Stimulated activated CD4-positive, alpha-beta T cell treated with anti-CD3 and anti-CD28 coated beads, Interleukin-1b, Interleukin-23, amount 100 ng/mL, for 48 hours (primary cell): Measurements from ENCODE around the gene GAST.

Experiments used
- DNase-seq: peaks from one replicate; pipeline ENCODE4 v3.0.0-alpha.2; 2020

The GAST gene

GRCh38 chr17:41717408-41718286 is 5.5 kb downstream of the GAST start:
- no peak for DNase-seq

- DNase-seq: no peak
These were observed 6.1 kb downstream of the GAST start for GRCh38 chr17:41718287-41718645.

GRCh38 chr17:41722231-41722630 is 10.1 kb downstream of the GAST start:
- DNase-seq: no peak

- no peak for DNase-seq
These were observed 11.8 kb downstream of the GAST start for GRCh38 chr17:41723801-41724475.

GRCh38 chr17:41724476-41725050 is 12.4 kb downstream of the GAST start:
- DNase-seq: no peak

- no peak for DNase-seq
These were observed 13.0 kb downstream of the GAST start for GRCh38 chr17:41725134-41725533.

GRCh38 chr17:41728056-41728455 is 15.9 kb downstream of the GAST start:
- DNase-seq: no peak

GRCh38 chr17:41730479-41730878 is 18.3 kb downstream of the GAST start:
- DNase-seq: no peak

- no peak for DNase-seq
These were observed 19.7 kb downstream of the GAST start for GRCh38 chr17:41731836-41732235.

- DNase-seq: no peak
These were observed 21.4 kb downstream of the GAST start for GRCh38 chr17:41733348-41734138.

GRCh38 chr17:41734139-41734948 is 22.2 kb downstream of the GAST start, which contains the start of gene HAP1:
Gene HAP1, minus strand, starts transcription at chr17:41734643. Its CDS starts 9 bp downstream, at chr17:41734634.
- DNase-seq: no peak

GRCh38 chr17:41734949-41735313 is 22.8 kb downstream of the GAST start:
- no peak for DNase-seq

GRCh38 chr17:41735744-41736143 is 23.6 kb downstream of the GAST start:
- no peak for DNase-seq

GRCh38 chr17:41736983-41737679 is 25.0 kb downstream of the GAST start:
- no peak for DNase-seq

- no peak for DNase-seq
These were observed 25.5 kb downstream of the GAST start for GRCh38 chr17:41737680-41738023.

- peak; percentile 82 for DNase-seq
These were observed 26.1 kb downstream of the GAST start for GRCh38 chr17:41738077-41738800.

- DNase-seq: no peak
These were observed 26.6 kb downstream of the GAST start for GRCh38 chr17:41738801-41739112.

- no peak for DNase-seq
These were observed 27.7 kb downstream of the GAST start for GRCh38 chr17:41739661-41740352.

GRCh38 chr17:41740506-41740905 is 28.4 kb downstream of the GAST start:
- no peak for DNase-seq

GRCh38 chr17:41741709-41742108 is 29.6 kb downstream of the GAST start:
- no peak for DNase-seq

- DNase-seq: no peak
These were observed 36.1 kb downstream of the GAST start for GRCh38 chr17:41748275-41748674.
